DMS79 (cell line): ENCODE measurements around the gene VPS39.

Source experiments
- DNase-seq: peaks from one replicate; lab custom pipeline; 2025; lab: John Stamatoyannopoulos, UW

VPS39 gene

DNA sequence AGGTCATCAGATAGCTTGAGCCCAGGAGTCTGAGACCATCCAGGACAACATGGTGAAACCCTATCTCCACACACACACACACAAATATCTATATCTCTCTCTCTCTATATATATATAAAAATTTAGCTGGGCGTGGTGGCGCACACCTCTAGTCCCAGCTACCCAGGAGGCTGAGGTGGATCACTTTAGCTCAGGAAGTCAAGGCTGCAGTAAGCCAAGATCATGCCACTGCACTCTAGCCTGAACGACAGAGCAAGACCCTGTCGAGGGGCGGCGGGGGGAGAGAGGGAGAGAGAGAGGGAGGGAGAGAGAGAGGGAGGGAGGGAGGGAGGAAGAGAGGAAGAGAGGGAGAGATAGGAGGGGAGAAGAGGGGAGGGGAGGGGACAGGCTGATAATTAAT is 79.6 kb downstream of the VPS39 start:
- no peak for DNase-seq

DNA sequence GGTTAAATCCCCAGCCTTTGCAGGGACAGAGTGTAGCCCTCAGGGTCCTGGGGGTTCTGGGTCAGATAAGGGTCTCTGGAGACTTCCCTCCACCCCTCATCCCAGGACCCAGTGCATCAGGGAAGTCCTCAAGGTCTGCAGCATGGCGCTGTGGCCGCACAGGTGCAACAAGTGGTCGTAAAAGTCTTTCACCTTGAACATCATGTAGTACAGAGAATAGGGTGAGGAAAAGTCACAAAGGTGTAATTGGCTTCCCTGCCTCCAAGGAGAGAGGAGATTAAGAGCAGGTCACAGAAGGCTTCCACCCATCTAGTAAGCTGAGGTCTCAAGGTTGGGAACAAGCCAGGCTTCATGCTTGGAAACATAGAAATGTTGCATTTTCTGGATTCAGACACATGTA is 84.6 kb downstream of the VPS39 start:
- no peak for DNase-seq

DNA sequence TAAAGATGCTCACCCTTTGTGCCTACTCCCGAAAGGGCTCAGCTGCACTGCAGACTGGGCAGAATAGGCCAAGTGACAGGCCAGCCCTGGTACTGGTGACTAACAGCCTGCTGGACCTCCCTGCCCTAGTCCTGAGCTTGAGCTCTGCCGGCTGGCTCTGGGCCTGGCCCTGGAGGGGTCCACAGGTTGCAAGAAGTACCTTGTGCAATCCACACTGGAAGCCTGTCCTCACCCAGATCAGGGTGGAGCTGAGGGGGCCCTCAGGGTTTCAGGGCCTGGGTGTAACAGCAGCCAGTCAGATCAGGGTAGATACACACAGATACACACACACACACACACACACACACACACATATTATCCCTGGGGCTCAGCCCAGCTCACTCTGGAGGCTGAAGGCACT is 86.4 kb downstream of the VPS39 start:
- no peak for DNase-seq

DNA sequence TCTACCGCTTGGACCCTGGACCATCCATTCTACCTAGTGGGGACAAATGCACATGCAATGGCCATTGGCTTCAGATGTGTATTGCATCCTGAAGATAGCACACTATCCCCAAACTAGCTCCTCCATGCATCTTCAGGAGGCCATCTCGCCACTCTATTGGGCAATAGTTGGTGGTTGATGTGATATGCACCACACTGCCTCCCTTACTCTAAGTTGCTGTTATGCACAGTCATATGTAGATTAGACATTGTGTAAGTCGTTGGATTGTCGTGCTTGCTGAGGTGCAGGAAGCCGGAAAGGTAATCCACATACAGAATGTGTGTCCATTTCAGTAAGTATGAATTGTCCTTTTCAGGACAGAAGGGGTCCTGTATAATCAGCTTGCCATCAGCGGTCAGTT is 87.1 kb downstream of the VPS39 start:
- no peak for DNase-seq

DNA sequence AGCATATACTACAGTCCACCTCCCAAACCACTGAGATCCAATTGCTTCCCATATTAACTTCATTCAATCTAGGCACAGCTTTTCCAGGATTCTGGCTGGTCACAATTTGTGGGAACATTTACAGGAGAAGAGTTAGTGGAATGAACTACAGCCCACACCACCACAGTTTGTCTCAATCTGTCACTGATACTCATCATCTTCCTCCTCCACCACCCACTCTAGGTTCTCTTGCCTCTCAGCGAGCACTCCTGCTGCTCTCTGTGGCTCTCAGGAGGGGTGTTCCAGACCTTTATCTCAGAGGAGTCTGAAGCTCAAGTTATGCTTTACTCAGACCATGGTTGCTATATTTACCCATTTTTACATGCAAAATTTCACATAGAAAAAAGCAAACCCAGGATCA is 87.8 kb downstream of the VPS39 start:
- no peak for DNase-seq

DNA sequence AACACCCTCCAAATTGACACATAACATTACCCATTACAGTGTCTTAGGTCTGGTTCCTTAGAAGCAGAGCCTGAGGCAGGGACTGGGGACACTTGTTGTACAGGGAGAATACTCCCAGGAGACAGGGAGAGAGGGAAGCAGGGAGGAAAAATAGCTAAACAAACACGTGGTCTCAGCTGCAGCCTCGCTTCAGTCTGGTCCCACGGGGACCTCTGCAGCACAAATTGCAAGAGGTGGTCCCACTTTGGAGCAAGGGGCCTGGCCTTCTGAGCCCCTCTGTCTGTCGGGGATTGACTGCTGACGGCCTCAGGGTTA is 88.7 kb downstream of the VPS39 start:
- no peak for DNase-seq

DNA sequence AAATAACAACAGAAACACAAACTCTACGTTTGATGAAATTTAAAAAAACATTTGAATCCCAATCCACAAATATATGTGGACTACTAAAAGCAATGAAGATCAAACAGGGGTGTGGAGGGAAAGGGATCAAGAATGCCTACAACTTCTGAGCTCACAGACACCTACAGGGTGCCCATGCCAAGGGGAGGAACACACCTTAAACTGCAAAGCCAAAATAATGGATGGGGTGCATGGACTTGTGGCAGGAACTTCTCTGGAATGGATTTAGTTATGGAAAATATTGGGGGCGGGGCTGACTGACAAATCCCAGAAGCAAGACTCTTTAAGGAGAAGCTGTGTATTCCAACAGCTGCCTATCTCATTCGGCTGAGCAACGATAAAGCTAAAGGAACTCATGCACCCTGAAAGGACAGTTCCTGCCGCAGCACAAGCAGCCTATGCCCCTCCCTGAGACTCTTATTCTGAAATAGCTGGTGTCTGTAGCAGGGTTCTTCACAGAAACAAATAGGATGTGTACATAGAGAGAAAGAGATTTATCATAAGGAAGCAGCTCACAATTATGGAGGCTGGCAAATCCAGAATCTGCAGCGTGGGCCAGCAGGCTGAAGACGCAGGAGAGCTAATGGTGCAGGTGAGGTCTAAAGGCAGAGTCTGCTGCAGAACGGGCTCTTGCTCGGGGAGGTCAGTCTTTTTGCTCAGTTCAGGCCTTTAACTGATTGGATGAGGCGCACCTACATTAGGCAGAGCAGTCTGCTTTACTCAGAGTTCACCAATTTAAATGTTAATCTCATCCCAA is 89.3 kb downstream of the VPS39 start:
- DNase-seq, result peak; percentile 3

DNA sequence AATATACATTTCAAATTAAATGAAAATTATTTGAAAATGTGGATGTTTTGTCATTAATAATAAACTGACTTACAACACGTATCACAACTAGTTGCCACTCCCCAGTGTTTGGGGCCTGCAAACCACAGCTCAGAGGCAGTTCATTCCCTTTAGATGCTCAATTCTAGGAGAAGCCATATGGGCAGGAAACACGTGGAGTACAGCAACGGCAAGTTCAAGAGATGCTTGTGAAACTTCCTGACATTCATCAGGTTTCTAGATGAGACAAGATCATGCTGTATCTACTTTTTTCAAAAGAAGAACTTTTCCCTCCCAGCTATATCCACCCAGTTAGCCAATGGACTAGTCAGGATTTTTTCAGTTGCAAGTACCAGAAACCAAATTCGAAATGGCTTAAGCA is 96.2 kb downstream of the VPS39 start:
- no peak for DNase-seq

DNA sequence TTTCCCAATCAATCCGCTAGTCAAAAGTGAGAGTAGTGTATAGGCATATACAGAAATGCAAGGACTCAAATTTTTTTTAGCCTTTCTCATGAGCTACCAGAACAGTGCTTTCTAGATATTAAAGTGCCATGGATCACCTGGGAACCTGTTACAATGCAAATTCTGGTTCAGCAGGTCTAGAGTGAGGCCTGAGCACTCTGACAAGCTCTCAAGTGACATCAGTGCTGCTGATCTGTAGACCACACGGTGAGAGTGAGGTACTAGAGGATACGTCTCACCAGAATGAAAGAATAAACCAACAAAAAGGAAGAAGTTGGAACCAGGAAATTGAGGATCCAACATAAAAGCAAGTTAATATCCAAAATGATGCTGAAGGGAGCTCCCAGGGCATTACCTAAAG is 97.7 kb downstream of the VPS39 start:
- DNase-seq, result no peak

DNA sequence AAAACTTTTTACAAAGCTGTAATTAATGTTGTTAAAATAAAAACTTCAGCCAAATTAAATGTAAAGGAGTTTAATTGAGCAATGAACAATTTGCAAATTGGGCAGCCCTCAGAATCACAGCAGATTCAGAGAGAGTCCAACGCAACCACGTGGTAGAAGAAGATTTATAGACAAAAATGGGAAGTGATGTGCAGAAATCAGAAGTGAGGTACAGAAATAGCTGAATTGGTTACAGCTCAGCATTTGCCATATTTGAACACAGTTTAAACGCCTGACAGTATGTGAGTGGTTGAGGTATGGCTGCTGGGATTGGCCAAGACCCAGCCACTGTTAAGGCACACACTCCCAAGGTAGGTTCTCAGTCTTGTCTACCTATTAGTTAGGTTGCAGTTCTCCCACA is 99.3 kb downstream of the VPS39 start:
- no peak for DNase-seq
